Smooth muscle cell (in vitro differentiated cells): ENCODE results near the gene NDUFA8. TPM values are rescaled to one million over a fixed set of nuclear protein-coding genes. Genes with fewer than 3 reads are reported as not detected.

ENCODE experiments used
- DNase-seq: peaks from one replicate; lab custom pipeline; 2025; ENCODE audit not compliant: unreplicated experiment; lab: John Stamatoyannopoulos, UW
- H2AFZ ChIP-seq: fragments of 200-600 bp; sonication (generic); 2 replicates; pipeline ENCODE4 v1.6.0; 2016; ENCODE audit warnings: antibody characterized with exemption, low read depth, mild to moderate bottlenecking
- H3F3A ChIP-seq: fragments of 200-600 bp; sonication (generic); 2 replicates; pipeline ENCODE4 v1.6.0; 2017; ENCODE audit warnings: antibody characterized with exemption, low read depth
- H3K27ac ChIP-seq: fragments of 200-600 bp; sonication (generic); 2 replicates; pipeline ENCODE4 v1.5.1; 2016; ENCODE audit warnings: low read depth, mild to moderate bottlenecking
- H3K27me3 ChIP-seq: fragments of 200-600 bp; sonication (generic); 2 replicates; pipeline ENCODE4 v1.6.1; 2016; ENCODE audit warnings: low read depth, mild to moderate bottlenecking
- H3K36me3 ChIP-seq: fragments of 200-600 bp; sonication (generic); 2 replicates; pipeline ENCODE4 v1.5.1; 2016; ENCODE audit warnings: low read depth
- H3K4me1 ChIP-seq: fragments of 200-600 bp; sonication (generic); 2 replicates; pipeline ENCODE4 v1.5.1; 2016; ENCODE audit warnings: low read depth
- H3K4me2 ChIP-seq: fragments of 200-600 bp; sonication (generic); 2 replicates; pipeline ENCODE4 v1.6.0; 2016; ENCODE audit warnings: mild to moderate bottlenecking
- H3K4me3 ChIP-seq: fragments of 200-600 bp; sonication (generic); 2 replicates; pipeline ENCODE4 v1.5.1; 2016; ENCODE audit warnings: mild to moderate bottlenecking
- H3K79me2 ChIP-seq: fragments of 200-600 bp; sonication (generic); 2 replicates; pipeline ENCODE4 v1.6.0; 2016; ENCODE audit warnings: low read depth, mild to moderate bottlenecking
- H3K9ac ChIP-seq: fragments of 200-600 bp; sonication (generic); 2 replicates; pipeline ENCODE4 v1.6.0; 2016; ENCODE audit warnings: low read depth
- H3K9me3 ChIP-seq: fragments of 200-600 bp; sonication (generic); replicated peaks from 2 replicates; pipeline ENCODE4 v1.5.1; 2016; ENCODE audit warnings: low read depth
- H4K20me1 ChIP-seq: fragments of 200-600 bp; sonication (generic); 2 replicates; pipeline ENCODE4 v1.6.0; 2016; ENCODE audit warnings: low read depth
- CTCF ChIP-seq: fragments of 200-600 bp; sonication (generic); IDR thresholded peaks from 2 replicates; pipeline ENCODE4 v1.5.1; 2017; ENCODE audit warnings: borderline replicate concordance, mild to moderate bottlenecking, antibody characterized with exemption; ENCODE audit not compliant: insufficient read depth, poor library complexity, severe bottlenecking
- WGBS: methylation state at CpG from one replicate; pipeline ENCODE4 v1.1.7; 2016; ENCODE audit warnings: low lambda C conversion rate; 5-methylcytosine and 5-hydroxymethylcytosine counted together
- polyA plus RNA-seq: library from polyadenylated mRNA; unstranded; fragments of >200 nt; fragmentation: Nextera tagmentation; extraction: Ambion mirVana; gene quantifications from 2 replicates; pipeline ENCODE4 v1.2.1, GENCODE V29; 2016
- total RNA-seq: library from RNA; depleted of rRNA; stranded (reverse); fragments of >200 nt; gene quantifications from 2 replicates; pipeline ENCODE4 v1.2.3, GENCODE V29; 2014

The NDUFA8 gene
- total and polyA plus RNA-seq, 2 experiments from 2014 or later, result 47.5 to 126 TPM

GRCh38 chr9:122126331-122127261 is 33.0 kb downstream of the NDUFA8 start:
- Histone ChIP-seq H4K20me1 (no peaks in the 10 kb centered on the region), H3K4me3 (peak overlapping the region; percentile 49), H2AFZ (peak overlapping the region; percentile 61), H3K9me3 (no peaks in the 10 kb centered on the region), H3K36me3 (no peaks in the 10 kb centered on the region), H3K79me2 (no peaks in the 10 kb centered on the region), H3K9ac (no peak overlapping the region), H3F3A (no peaks in the 10 kb centered on the region), H3K27me3 (peaks cover 8% of the 10 kb centered on the region), H3K4me2 (peak overlapping the region; percentile 93), H3K4me1 (peaks cover 11% of the 10 kb centered on the region), H3K27ac (no peak overlapping the region)
- peak; percentile 6 for TF ChIP-seq CTCF
- no peak for DNase-seq
- 15% methylated on average over 58 of the region's 64 CpGs for WGBS

GRCh38 chr9:122125509-122126330 is 33.9 kb downstream of the NDUFA8 start:
- WGBS, result 24% methylated on average over 18 of the region's 21 CpGs
- no peak overlapping the region for H3K27ac ChIP-seq
- no peak for TF ChIP-seq CTCF
- no peaks in the 10 kb centered on the region for H3F3A ChIP-seq
- H3K4me1 ChIP-seq, result peaks cover 11% of the 10 kb centered on the region
- peak overlapping the region; percentile 93 for H3K4me2 ChIP-seq
- no peaks in the 10 kb centered on the region for H4K20me1 ChIP-seq
- no peak overlapping the region for H3K9ac ChIP-seq
- H3K36me3 ChIP-seq, result no peaks in the 10 kb centered on the region
- peak overlapping the region; percentile 49 for H3K4me3 ChIP-seq
- no peak overlapping the region for H2AFZ ChIP-seq
- DNase-seq, result no peak
- H3K79me2 ChIP-seq, result no peaks in the 10 kb centered on the region
- no peaks in the 10 kb centered on the region for H3K9me3 ChIP-seq
- peaks cover 5% of the 10 kb centered on the region for H3K27me3 ChIP-seq

GRCh38 chr9:122125158-122125508 is 34.4 kb downstream of the NDUFA8 start:
- H2AFZ ChIP-seq, result no peak overlapping the region
- H3F3A ChIP-seq, result no peaks in the 10 kb centered on the region
- peaks cover 5% of the 10 kb centered on the region for H3K27me3 ChIP-seq
- H3K36me3 ChIP-seq, result no peaks in the 10 kb centered on the region
- TF ChIP-seq CTCF, result peak; percentile 92
- H3K79me2 ChIP-seq, result no peaks in the 10 kb centered on the region
- peak overlapping the region; percentile 93 for H3K4me2 ChIP-seq
- H4K20me1 ChIP-seq, result no peaks in the 10 kb centered on the region
- H3K9me3 ChIP-seq, result no peaks in the 10 kb centered on the region
- no peak overlapping the region for H3K4me3 ChIP-seq
- no peak overlapping the region for H3K9ac ChIP-seq
- H3K4me1 ChIP-seq, result peaks cover 11% of the 10 kb centered on the region
- 5% methylated on average over 8 of the region's 8 CpGs for WGBS
- no peak overlapping the region for H3K27ac ChIP-seq
- DNase-seq, result peak; percentile 52
